PC-9 (cell line): Measurements from ENCODE around the gene MYO1E. TPM values are rescaled to one million over a fixed set of nuclear protein-coding genes. Genes with fewer than 3 reads are reported as not detected.

Source experiments
- BruUV-seq: library from RNA; stranded (reverse); fragments of 400-500 nt; replicated peaks from 2 replicates; lab custom pipeline; 2021; lab: Mats Ljungman, UMichigan
- CTCF ChIA-PET: fragments of 300-600 bp; sonication (Branson Sonifier 250); formaldehyde crosslinking; loops from one replicate; lab custom pipeline; 2022; ENCODE audit warnings: antibody characterized with exemption; lab: Charles Lee
- POLR2A ChIA-PET: fragments of 300-600 bp; sonication (Branson Sonifier 250); formaldehyde crosslinking; loops from one replicate; lab custom pipeline; 2022; ENCODE audit warnings: antibody characterized with exemption; ENCODE audit not compliant: unreplicated experiment; lab: Charles Lee
- DNase-seq, 2 experiments: peaks; one replicate each; pipeline versions ENCODE4 v3.0.0 to v3.0.0-alpha.2; 2015 to 2022; ENCODE audit warnings: mixed read lengths in 1 of 2
- H2AFZ ChIP-seq: fragments of 200-600 bp; sonication (generic); 2 replicates; pipeline ENCODE4 v1.8.1; 2017; ENCODE audit warnings: antibody characterized with exemption
- H3F3A ChIP-seq: fragments of 200-600 bp; sonication (generic); 2 replicates; pipeline ENCODE4 v1.8.1; 2017; ENCODE audit warnings: antibody characterized with exemption, mild to moderate bottlenecking, low read depth; ENCODE audit not compliant: insufficient read depth
- H3K27ac ChIP-seq: fragments of 200-600 bp; sonication (generic); 2 replicates; pipeline ENCODE4 v1.6.1; 2016; ENCODE audit warnings: mixed run types
- H3K27me3 ChIP-seq: fragments of 200-600 bp; sonication (generic); 2 replicates; pipeline ENCODE4 v1.6.1; 2016; ENCODE audit warnings: low read depth, mixed run types; ENCODE audit not compliant: insufficient read depth
- H3K36me3 ChIP-seq: fragments of 200-600 bp; sonication (generic); 2 replicates; pipeline ENCODE4 v1.6.1; 2016; ENCODE audit warnings: low read depth, mixed run types
- H3K4me1 ChIP-seq: fragments of 200-600 bp; sonication (generic); replicated peaks from 2 replicates; pipeline ENCODE4 v1.6.1; 2016; ENCODE audit warnings: mixed run types; ENCODE audit not compliant: insufficient read depth
- H3K4me2 ChIP-seq: fragments of 200-600 bp; sonication (generic); 2 replicates; pipeline ENCODE4 v1.6.1; 2017; ENCODE audit warnings: mixed run types
- H3K4me3 ChIP-seq: fragments of 200-600 bp; sonication (generic); 2 replicates; pipeline ENCODE4 v1.6.1; 2016; ENCODE audit warnings: mixed run types
- H3K79me2 ChIP-seq: fragments of 200-600 bp; sonication (generic); 2 replicates; pipeline ENCODE4 v1.6.1; 2017; ENCODE audit warnings: low read depth, mixed run types
- H3K9me2 ChIP-seq: fragments of 200-600 bp; sonication (generic); 2 replicates; pipeline ENCODE4 v1.8.1; 2017; ENCODE audit warnings: mild to moderate bottlenecking; ENCODE audit not compliant: insufficient read depth
- H3K9me3 ChIP-seq: fragments of 200-600 bp; sonication (generic); 2 replicates; pipeline ENCODE4 v1.8.1; 2016; ENCODE audit warnings: low read depth; ENCODE audit not compliant: insufficient read depth
- H4K20me1 ChIP-seq: fragments of 200-600 bp; sonication (generic); 2 replicates; pipeline ENCODE4 v1.8.1; 2017; ENCODE audit not compliant: insufficient read depth
- EZH2 ChIP-seq: fragments of 200-600 bp; sonication (generic); IDR thresholded peaks from 2 replicates; pipeline ENCODE4 v1.8.0; 2017; ENCODE audit warnings: antibody characterized with exemption, low read depth
- intact Hi-C: fragments of 100-400 bp; cut with micrococcal nuclease; formaldehyde crosslinking; loops from one replicate; pipeline ENCODE4 v1.10.0; 2022; ENCODE audit not compliant: unreplicated experiment
- total RNA-seq: library from RNA; stranded (reverse); gene quantifications from 2 replicates; pipeline ENCODE4 v1.2.3, GENCODE V29; 2021
- TF ChIP-seq, protein P1 (sequence below): fragments of 200-600 bp; sonication (generic); conservative IDR thresholded peaks from 2 replicates; pipeline ENCODE4 v1.6.1; 2017; ENCODE audit warnings: mixed run types, antibody characterized with exemption, mild to moderate bottlenecking, moderate library complexity

MYO1E gene
- total RNA-seq, 1 experiment from 2014 or later: 156 TPM

GRCh38 chr15:59137566-59137965 is 235.1 kb downstream of the MYO1E start:
- H3K4me3 ChIP-seq: no peak overlapping the region
- no peak overlapping the region for H2AFZ ChIP-seq
- H3K27ac ChIP-seq: no peak overlapping the region
- H3K27me3 ChIP-seq: no peaks in the 10 kb centered on the region
- intact Hi-C loops: loop anchor here (10.0 kb wide), 1 partner anchor 923 kb away; no protein-coding TSS in a partner anchor
- DNase-seq: no peak
- TF ChIP-seq, protein P1, sequence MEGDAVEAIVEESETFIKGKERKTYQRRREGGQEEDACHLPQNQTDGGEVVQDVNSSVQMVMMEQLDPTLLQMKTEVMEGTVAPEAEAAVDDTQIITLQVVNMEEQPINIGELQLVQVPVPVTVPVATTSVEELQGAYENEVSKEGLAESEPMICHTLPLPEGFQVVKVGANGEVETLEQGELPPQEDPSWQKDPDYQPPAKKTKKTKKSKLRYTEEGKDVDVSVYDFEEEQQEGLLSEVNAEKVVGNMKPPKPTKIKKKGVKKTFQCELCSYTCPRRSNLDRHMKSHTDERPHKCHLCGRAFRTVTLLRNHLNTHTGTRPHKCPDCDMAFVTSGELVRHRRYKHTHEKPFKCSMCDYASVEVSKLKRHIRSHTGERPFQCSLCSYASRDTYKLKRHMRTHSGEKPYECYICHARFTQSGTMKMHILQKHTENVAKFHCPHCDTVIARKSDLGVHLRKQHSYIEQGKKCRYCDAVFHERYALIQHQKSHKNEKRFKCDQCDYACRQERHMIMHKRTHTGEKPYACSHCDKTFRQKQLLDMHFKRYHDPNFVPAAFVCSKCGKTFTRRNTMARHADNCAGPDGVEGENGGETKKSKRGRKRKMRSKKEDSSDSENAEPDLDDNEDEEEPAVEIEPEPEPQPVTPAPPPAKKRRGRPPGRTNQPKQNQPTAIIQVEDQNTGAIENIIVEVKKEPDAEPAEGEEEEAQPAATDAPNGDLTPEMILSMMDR: no peak
- no peak for TF ChIP-seq EZH2
- no peak overlapping the region for H3K4me2 ChIP-seq
- H3K9me3 ChIP-seq: no peaks in the 10 kb centered on the region
- H3K9me2 ChIP-seq: no peaks in the 10 kb centered on the region
- CTCF ChIA-PET: no interaction called here
- no peaks in the 10 kb centered on the region for H3K4me1 ChIP-seq
- no peaks in the 10 kb centered on the region for H3K79me2 ChIP-seq
- POLR2A ChIA-PET: no interaction called here
- H3F3A ChIP-seq: no peaks in the 10 kb centered on the region
- no peaks in the 10 kb centered on the region for H4K20me1 ChIP-seq
- H3K36me3 ChIP-seq: peaks cover 29% of the 10 kb centered on the region
- BruUV-seq: no TSS peak

DNA sequence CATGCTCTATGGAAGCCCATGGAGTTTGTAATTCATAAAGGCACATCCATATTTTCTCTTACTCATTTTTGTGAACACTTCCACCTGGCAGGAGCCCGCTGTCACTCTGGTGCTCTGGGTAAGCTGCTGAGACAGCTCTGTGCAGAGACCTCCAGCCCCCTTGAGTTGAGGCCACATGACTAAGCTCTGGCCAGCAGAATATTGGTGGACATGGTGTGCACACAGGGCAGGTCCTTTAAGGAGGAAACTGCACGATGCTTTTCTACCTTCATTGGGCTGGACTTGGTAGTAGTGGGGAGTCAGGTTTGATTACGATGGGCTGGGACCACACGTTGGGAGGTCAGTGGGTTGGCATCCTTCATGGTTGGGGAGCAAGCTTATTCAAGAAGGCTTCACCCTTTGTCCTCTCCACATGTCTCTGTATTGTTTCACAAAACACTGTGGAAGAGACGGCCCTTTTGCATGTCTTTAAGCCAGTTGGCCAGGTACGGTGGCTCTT is 238.7 kb downstream of the MYO1E start:
- H3K9me2 ChIP-seq: no peaks in the 10 kb centered on the region
- no peak overlapping the region for H3K4me2 ChIP-seq
- H2AFZ ChIP-seq: no peak overlapping the region
- no peaks in the 10 kb centered on the region for H3F3A ChIP-seq
- no peak for DNase-seq
- intact Hi-C loops: loop anchor here (10.0 kb wide), 1 partner anchor 919 kb away; no protein-coding TSS in a partner anchor
- CTCF ChIA-PET: no interaction called here
- H3K4me3 ChIP-seq: no peak overlapping the region
- no peaks in the 10 kb centered on the region for H4K20me1 ChIP-seq
- BruUV-seq: no TSS peak
- peaks cover 7% of the 10 kb centered on the region; the same call in 1 of the 2 replicates for H3K79me2 ChIP-seq
- no peak for TF ChIP-seq EZH2
- TF ChIP-seq, protein P1: no peak
- POLR2A ChIA-PET: no interaction called here
- 0 out of 2 replicates have a peak, but pooled peaks cover 11% of the 10 kb centered on the region for H3K9me3 ChIP-seq
- no peaks in the 10 kb centered on the region for H3K4me1 ChIP-seq
- H3K36me3 ChIP-seq: peaks cover 53% of the 10 kb centered on the region
- H3K27me3 ChIP-seq: no peaks in the 10 kb centered on the region
- H3K27ac ChIP-seq: no peak overlapping the region

GRCh38 chr15:59131969-59132562 is 240.6 kb downstream of the MYO1E start:
- DNase-seq: no peak
- peaks cover 60% of the 10 kb centered on the region for H3K36me3 ChIP-seq
- POLR2A ChIA-PET: interaction anchor here (0.5 kb wide), 1 partner anchor 148 kb away, joined by 7 read pairs; no protein-coding TSS in a partner anchor
- H2AFZ ChIP-seq: no peak overlapping the region
- no peak overlapping the region for H3K27ac ChIP-seq
- no peaks in the 10 kb centered on the region for H3K27me3 ChIP-seq
- no peaks in the 10 kb centered on the region for H3F3A ChIP-seq
- no peak overlapping the region for H3K4me3 ChIP-seq
- H3K79me2 ChIP-seq: peaks cover 7% of the 10 kb centered on the region; the same call in 1 of the 2 replicates
- no peak for TF ChIP-seq EZH2
- H3K4me2 ChIP-seq: no peak overlapping the region
- no peaks in the 10 kb centered on the region for H3K9me2 ChIP-seq
- intact Hi-C loops: loop anchor here (10.0 kb wide), 1 partner anchor 917 kb away; no protein-coding TSS in a partner anchor
- H4K20me1 ChIP-seq: no peaks in the 10 kb centered on the region
- no peaks in the 10 kb centered on the region for H3K4me1 ChIP-seq
- 0 out of 2 replicates have a peak, but pooled peaks cover 11% of the 10 kb centered on the region for H3K9me3 ChIP-seq
- no TSS peak for BruUV-seq
- CTCF ChIA-PET: no interaction called here
